KOPT-K1 (cell line): ENCODE results near the gene HBZ.

Experiments used
- H3K27ac ChIP-seq: fragments of 200-600 bp; sonication (generic); 2 replicates; pipeline ENCODE4 v1.5.1; 2016; ENCODE audit warnings: antibody characterized with exemption, mild to moderate bottlenecking, low read depth, low read length; ENCODE audit not compliant: poor library complexity, severe bottlenecking
- H3K36me3 ChIP-seq: fragments of 200-600 bp; sonication (generic); 2 replicates; pipeline ENCODE4 v1.5.1; 2017; ENCODE audit warnings: antibody characterized with exemption, mild to moderate bottlenecking, low read length, moderate library complexity; ENCODE audit not compliant: insufficient read depth
- H3K9me3 ChIP-seq: fragments of 200-600 bp; sonication (generic); 2 replicates; pipeline ENCODE4 v1.5.1; 2017; ENCODE audit warnings: antibody characterized with exemption, low read length, mild to moderate bottlenecking; ENCODE audit not compliant: insufficient read depth, poor library complexity, severe bottlenecking

The HBZ gene

DNA sequence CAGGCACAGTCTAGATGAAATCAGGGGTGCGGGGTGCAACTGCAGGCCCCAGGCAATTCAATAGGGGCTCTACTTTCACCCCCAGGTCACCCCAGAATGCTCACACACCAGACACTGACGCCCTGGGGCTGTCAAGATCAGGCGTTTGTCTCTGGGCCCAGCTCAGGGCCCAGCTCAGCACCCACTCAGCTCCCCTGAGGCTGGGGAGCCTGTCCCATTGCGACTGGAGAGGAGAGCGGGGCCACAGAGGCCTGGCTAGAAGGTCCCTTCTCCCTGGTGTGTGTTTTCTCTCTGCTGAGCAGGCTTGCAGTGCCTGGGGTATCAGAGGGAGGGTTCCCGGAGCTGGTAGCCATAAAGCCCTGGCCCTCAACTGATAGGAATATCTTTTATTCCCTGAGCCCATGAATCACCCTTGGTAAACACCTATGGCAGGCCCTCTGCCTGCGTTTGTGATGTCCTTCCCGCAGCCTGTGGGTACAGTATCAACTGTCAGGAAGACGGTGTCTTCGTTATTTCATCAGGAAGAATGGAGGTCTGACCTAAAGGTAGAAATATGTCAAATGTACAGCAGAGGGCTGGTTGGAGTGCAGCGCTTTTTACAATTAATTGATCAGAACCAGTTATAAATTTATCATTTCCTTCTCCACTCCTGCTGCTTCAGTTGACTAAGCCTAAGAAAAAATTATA is 25.7 kb downstream of the HBZ start:
- H3K36me3 ChIP-seq: peaks cover 5% of the 10 kb centered on the region; the same call in 1 of the 2 replicates
- H3K27ac ChIP-seq: no peak overlapping the region
- no peaks in the 10 kb centered on the region for H3K9me3 ChIP-seq

DNA sequence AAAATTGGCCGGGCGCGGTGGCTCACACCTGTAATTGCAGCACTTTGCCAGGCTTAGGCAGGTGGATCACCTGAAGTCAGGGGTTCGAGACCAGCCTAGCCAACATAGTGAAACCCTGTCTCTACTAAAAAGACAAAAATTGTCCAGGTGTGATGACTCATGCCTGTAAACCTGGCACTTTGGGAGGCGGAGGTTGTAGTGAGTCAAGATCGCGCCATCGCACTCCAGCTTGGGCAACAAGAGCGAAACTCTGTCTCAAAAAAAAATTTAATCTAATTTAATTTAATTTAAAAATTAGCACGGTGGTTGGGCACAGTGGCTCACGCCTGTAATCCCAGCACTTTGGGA is 26.2 kb downstream of the HBZ start:
- Histone ChIP-seq H3K27ac (no peak overlapping the region), H3K9me3 (no peaks in the 10 kb centered on the region), H3K36me3 (peaks cover 10% of the 10 kb centered on the region; the same call in 1 of the 2 replicates)

DNA sequence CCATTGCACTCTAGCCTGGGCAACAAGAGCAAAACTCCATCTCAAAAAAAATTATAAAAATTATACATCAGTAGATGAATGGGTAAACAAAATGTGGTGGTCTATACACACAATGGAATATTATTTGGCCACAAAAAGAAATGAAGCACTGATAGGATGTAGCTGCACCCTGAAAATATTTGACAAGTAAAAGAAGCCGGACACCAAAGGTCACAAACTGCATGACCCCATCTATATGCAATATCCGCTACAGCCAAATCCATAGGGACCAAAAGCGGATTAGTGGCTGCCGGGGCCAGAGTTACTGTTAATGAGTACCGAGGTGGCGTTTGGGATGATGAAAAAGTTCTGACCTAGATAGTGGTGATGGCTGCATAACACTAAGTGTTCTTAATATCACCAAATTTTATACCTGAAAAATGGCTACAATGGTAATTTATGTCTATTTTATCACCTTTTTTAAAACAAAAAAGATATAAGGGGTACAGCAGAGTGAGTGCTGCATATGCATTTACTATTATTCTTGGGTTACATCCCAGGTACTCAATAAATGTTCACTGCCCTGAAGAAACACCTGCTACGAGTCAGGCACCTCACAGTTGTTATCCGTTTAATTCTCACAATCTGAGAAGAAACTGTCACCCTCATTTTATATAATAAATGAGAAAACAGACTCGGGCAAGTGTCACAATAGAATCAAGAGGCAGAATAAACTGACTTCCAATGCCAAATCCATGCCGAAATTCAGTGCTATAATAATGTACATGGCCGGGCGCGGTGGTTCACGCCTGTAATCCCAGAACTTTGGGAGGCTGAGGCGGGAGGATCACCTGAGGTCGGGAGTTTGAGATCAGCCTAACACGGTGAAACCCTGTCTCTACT is 27.0 kb downstream of the HBZ start:
- H3K9me3 ChIP-seq: no peaks in the 10 kb centered on the region
- no peak overlapping the region for H3K27ac ChIP-seq
- peaks cover 18% of the 10 kb centered on the region for H3K36me3 ChIP-seq

DNA sequence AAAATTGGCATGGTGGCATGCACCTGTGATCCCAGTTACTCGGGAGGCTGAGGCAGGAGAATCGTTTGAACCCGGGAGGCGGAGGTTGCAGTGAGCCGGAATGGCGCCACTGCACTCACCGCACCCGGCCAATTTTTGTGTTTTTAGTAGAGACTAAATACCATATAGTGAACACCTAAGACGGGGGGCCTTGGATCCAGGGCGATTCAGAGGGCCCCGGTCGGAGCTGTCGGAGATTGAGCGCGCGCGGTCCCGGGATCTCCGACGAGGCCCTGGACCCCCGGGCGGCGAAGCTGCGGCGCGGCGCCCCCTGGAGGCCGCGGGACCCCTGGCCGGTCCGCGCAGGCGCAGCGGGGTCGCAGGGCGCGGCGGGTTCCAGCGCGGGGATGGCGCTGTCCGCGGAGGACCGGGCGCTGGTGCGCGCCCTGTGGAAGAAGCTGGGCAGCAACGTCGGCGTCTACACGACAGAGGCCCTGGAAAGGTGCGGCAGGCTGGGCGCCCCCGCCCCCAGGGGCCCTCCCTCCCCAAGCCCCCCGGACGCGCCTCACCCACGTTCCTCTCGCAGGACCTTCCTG is 27.7 kb downstream of the HBZ start, which contains the start of gene HBQ1:
HBQ1 (plus strand) TSS at position 359 of the 575 bp plus-strand sequence; CDS start at position 387, 28 bp downstream.
- Histone ChIP-seq H3K27ac (no peak within 1 kb of the TSS), H3K36me3 (peaks cover 25% of the 10 kb centered on the region), H3K9me3 (no peaks in the 10 kb centered on the region)

DNA sequence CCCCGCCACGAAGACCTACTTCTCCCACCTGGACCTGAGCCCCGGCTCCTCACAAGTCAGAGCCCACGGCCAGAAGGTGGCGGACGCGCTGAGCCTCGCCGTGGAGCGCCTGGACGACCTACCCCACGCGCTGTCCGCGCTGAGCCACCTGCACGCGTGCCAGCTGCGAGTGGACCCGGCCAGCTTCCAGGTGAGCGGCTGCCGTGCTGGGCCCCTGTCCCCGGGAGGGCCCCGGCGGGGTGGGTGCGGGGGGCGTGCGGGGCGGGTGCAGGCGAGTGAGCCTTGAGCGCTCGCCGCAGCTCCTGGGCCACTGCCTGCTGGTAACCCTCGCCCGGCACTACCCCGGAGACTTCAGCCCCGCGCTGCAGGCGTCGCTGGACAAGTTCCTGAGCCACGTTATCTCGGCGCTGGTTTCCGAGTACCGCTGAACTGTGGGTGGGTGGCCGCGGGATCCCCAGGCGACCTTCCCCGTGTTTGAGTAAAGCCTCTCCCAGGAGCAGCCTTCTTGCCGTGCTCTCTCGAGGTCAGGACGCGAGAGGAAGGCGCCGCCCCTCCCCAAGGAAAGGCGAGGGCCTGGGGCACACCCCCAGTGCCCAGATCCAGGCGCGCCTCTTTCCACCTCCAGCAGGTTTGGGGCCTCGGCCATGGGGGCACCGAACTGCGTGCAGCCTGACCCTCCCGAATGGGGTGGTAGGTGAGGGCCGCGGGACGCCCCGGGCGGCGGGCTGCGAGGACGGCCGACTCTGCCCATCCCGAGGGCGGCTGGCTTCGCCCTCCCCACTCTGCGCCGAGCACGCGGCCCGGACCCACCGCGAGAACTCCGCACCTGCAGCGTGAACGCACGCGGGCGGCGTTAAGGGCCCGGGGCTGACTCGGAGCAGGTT is 28.5 kb downstream of the HBZ start:
- no peaks in the 10 kb centered on the region for H3K9me3 ChIP-seq
- H3K36me3 ChIP-seq: peaks cover 32% of the 10 kb centered on the region
- H3K27ac ChIP-seq: no peak overlapping the region

DNA sequence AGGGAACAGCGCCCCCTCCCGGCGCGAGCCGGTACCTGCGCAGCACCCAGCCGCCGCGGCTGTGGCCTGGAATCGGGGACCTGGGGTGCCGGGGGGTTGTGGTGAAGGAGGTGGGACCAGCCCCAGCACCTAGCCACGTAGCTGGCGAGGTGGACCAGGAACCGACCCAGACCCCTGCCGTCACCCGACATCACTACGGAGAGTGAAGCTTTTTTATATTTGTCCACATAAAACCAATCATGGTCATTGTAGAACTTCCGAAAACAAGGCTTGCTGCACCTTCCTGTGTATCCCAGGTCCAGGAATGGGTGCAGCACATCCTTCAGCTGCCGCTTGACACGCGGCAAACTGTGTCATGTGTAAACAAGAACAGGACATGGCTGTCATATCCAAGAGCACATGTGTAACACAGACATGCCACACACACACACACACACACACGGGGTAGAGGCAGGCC is 29.1 kb downstream of the HBZ start:
- H3K36me3 ChIP-seq: peaks cover 33% of the 10 kb centered on the region
- no peaks in the 10 kb centered on the region for H3K9me3 ChIP-seq
- H3K27ac ChIP-seq: no peak overlapping the region

DNA sequence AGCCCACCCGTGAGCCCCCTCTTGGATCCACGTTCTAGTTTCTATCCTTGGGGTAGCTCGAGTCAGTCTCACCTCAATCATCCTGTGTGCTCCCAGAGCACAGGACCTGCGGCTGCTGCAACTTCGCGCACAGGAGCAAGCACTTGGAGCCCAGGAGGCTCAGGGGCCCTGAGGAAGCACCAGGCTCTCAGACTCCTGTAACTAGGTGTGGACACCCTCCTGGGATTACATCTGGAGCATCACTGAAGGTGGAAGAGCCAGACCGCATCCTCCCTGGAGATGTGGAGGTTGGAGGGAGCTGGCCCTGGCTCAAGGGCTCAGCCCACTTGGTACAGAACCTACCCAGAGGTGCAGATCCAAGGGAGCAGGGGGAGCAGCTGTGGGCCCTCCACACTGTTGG is 30.6 kb downstream of the HBZ start:
- Histone ChIP-seq H3K36me3 (peaks cover 43% of the 10 kb centered on the region), H3K9me3 (peaks cover 4% of the 10 kb centered on the region), H3K27ac (no peak overlapping the region)

DNA sequence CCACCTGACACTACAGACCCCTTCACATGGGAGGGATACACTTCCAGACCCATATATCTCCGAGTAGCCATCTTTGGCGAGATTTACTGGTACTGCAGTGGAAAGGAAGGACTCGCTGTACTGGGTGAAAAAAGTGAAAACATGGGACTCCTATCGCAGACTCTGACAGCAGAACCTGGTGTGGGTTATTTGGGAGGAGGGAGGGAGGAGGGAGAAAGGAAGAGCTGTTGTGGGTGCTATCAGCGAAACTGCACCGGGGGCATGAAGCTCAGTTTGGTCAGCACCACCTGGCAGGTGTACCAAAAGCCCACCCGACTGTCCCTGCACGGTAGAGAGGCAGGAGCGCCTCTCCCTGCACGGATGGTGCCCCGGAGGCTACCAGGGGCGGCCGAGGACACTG is 32.8 kb downstream of the HBZ start:
- Histone ChIP-seq H3K9me3 (peaks cover 4% of the 10 kb centered on the region), H3K36me3 (peaks cover 66% of the 10 kb centered on the region), H3K27ac (no peak overlapping the region)

DNA sequence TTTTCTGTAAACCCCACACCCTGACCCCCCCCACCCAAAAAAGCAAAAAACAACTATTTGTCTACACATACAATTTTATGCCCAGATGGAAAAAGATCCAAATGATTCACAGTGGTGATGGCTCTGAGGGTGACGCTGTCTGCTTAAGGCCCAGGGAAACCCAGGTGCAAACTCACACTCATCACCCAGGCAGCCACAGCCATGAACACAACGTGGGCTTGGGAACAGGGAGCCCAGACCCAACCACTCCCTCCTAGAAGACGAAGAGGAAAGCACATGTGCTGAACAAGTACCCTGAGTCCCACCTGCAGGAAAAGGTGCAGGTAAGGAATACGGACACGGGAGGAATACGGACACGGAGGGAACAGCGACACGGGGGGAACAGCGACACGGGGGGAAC is 33.2 kb downstream of the HBZ start:
- Histone ChIP-seq H3K9me3 (peaks cover 4% of the 10 kb centered on the region), H3K36me3 (peaks cover 70% of the 10 kb centered on the region), H3K27ac (no peak overlapping the region)

DNA sequence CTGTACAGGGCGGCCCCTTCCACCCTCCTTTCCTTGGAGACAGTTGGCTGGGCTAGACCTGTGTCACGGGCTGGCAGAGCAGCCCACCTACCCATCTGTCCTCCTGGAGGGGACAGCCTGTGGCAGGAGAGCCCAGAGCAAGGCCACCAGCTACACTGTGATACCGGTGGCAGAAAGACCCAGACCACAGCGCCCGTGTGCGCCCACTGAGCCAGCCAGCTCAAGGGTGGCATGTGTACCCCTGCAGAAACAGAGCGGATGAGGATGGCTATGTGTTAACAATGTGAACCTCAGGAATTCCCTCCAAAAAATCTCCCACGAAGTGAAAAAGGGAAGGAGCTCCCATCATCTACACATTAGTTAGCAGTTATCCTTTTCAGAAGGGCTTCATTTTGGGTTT is 34.9 kb downstream of the HBZ start:
- peaks cover 87% of the 10 kb centered on the region for H3K36me3 ChIP-seq
- H3K9me3 ChIP-seq: peaks cover 4% of the 10 kb centered on the region
- no peak overlapping the region for H3K27ac ChIP-seq

DNA sequence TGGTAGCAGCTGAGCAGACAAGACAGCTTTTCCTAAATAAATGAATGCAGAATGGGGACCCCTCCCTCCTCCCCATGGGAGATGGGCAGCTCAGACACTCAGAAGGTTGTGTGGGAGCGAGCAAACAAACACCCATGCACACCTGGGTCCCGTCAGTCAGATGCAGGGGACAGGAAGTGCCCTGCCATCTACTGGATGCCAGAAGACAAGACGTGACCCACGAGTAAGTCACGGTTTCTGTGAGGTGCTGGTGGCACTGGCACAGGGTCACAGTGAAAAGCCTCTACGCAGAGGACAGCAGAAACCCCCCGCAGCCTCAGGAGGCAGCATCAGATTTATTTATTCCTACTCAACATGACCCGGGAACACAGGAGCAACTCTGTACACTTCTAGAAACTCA is 36.2 kb downstream of the HBZ start:
- Histone ChIP-seq H3K27ac (no peak overlapping the region), H3K36me3 (peaks cover 89% of the 10 kb centered on the region), H3K9me3 (peaks cover 4% of the 10 kb centered on the region)

DNA sequence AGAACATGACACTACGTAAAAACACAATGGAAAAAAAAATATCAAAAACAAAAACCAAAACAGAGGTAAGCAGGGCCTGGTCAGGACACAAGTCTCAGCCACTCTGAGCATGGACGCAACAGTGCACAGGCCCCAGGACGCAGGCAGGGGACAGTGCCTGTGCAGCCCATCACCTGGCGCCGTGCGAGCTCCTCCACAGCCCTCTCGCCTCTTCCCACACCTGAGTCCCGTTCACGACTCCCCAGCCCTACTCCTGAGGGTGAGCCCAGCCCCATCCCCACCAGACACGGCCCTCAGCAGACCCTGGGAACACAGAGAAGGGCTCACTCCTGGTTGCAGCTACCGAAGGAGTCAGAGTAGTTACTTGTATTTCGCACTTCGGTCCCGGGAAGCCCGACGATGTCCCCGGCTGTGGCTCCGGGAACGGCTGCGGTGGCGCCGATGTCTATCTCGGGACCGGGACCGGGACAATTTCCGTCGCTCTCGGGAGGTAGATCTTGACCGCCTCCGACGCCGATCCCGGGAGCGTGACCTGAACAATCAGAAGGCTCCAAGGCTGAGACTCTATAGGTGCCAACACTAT is 37.3 kb downstream of the HBZ start:
- H3K36me3 ChIP-seq: peaks cover 90% of the 10 kb centered on the region
- peaks cover 4% of the 10 kb centered on the region for H3K9me3 ChIP-seq
- H3K27ac ChIP-seq: no peak overlapping the region

DNA sequence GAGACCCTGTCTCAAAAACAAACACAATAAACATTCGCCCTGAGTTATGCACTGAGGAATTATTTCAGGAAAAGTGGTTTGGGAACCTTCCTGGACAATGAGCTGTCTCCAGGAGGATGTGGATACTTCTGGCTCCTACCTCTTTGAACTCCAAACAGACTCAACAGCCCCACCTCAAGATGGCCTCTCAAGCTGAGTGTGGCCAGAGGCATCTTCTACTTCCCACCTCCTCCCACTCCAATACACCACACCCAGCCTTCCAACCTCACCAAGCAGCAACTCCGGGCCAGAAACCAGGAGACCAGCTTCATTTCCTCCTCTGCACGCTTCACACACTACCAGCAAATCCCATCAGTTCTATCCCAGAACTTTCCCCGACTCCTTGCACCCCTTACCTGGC is 39.4 kb downstream of the HBZ start:
- Histone ChIP-seq H3K36me3 (peaks cover 99% of the 10 kb centered on the region), H3K27ac (no peak overlapping the region), H3K9me3 (peaks cover 4% of the 10 kb centered on the region)

DNA sequence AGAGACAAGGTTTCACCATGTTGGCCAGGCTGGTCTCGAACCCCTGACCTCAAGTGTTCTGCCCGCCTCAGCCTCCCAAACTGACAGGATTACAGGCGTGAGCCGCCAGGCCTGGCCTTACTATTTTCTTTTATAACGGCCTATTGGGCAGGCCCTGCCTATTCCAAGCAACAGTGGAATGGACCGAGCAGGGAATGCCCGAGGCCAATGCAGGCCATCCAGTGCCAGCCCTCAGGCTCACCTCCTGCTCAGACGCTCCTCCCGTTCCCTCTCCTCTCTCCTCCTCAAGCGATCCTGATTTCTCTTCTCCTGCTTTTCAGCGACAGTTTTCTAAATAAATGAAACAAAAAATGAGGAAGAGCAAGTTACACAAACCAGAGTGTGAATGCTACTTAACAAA is 40.2 kb downstream of the HBZ start:
- Histone ChIP-seq H3K27ac (no peak overlapping the region), H3K36me3 (peaks cover 100% of the 10 kb centered on the region), H3K9me3 (no peaks in the 10 kb centered on the region)
